Brain pericyte (primary cell): Measurements from ENCODE around the gene CST9L.
"Not testable (repeated sequence)": the region's sequence is repeated elsewhere in the genome, so short reads cannot be mapped to it uniquely, and the experiment has no call there.

Experiments
- DNase-seq: peaks from one replicate; pipeline ENCODE4 v3.0.0-alpha.2; 2012; ENCODE audit warnings: low read depth, low spot score

Gene CST9L

DNA sequence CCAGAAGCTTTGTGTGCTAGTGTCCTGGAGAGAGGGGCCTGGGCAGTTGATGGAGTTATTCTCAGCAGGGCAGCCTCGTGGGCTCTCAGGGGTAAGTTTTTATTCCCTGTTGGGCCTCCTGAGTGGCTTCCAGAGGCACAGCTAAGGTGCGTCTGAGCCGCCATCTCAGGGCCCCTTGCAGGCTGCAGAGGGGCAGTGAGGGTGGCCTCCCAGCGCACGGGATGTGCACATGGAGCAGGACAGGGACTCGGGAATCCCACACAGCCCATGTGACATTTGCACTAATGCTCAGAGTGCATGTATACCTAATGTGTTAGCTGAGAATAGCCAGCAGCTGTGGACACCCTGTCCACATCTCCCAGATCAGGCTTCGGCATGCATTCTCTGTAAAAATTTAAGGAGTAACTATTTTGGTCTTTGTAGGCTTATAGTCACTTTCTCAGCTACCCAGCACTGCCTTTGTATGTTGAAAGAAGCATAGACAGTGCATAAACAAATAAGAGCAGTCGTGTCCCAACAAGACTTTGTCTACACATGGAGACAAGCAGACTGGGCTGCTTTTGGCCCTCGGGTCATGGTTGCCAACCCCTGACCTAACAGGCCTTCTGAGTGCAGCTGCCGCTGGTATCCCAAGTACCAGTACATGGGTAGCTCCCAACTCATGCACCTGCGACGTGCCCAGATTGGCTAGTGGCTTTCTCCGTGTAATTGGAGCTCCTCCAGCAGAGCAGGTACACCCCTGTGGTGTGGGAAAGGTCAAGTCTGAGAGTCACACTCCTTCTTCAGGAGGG, 18.6 kb upstream of the CST9L start:
- no peak for DNase-seq

DNA sequence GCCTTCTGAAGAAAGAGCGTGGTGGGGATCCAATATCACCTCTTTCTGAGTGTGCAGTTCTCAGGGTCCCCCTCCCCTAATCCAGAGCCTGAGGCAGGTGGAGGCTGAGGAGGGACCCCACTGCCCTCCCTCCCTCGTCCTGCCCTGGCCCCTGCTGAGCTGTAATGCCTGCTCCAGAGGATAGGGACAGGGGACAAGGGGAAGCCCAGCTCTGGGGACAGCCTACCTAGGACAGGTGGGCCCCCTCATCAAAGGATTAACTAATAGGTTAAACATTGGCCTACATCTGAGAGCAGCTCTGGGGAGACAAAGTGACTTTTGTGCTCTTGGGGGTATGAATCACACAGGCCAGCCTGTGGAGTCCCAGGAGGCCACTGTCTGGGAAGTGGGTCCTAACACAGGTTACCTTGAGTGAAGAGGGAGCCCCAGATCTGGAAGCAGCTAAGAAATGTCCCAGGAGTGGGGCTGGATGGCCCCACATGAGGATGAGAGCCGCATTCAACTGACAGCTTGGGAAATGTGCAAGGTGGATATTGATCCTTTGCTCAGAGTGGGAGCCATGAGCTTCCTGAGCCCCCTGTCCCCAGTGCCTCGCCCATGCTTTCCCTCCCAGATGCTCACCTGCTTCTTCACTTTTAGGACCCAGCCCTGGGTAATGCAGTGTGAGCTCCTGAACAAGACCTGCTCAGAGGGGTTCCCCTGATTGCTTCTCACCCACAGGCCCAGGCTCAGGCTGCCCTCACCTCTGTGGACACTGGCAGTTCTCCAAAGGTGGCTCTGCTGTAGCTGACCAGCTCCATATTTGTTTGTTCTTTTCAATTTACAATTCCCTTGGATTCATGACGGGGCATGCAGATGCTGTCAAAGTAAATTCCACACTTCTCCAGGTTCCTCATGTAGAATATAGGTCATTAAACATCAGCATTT, 17.8 kb upstream of the CST9L start:
- DNase-seq, result no peak

- no peak for DNase-seq
Measured at GRCh38 chr20:23585449-23585807, 17.1 kb upstream of the CST9L start.

DNA sequence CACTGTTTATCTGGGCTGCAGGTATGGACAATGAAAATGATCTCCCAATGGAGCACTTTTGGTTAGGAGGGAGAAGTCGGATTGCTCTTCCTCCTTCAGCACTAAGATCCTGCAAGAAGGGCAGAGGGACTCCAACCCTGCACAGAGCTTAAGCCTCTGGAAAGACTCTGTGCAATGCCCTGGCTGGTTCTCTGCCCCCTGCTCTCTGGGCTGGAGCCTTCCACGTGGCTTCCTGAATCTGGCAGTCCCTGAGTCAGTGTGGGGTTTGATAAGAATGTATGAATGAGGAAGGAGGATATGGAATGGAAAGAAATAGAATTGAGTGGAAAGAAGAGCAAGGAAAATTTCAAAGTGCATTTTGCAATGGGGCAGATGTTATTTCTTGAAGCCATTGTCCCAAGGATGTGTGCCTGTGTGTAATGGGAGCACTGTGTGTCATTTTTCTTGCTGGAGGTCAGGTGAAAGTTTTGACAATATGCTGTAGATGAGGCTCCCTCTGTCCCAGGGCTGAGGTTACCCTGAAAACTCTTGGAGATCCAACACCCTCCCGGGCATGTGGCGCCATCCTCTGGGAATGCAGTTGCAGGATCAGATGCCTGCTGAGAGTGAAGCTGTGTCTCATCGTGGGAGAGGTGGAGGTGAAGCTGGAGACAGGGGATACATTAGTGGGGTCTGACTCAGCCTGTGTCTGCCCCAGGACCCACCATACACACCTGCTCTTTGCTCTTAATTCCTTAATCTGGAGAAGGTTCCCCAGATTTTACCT, 16.3 kb upstream of the CST9L start:
- no peak for DNase-seq

DNA sequence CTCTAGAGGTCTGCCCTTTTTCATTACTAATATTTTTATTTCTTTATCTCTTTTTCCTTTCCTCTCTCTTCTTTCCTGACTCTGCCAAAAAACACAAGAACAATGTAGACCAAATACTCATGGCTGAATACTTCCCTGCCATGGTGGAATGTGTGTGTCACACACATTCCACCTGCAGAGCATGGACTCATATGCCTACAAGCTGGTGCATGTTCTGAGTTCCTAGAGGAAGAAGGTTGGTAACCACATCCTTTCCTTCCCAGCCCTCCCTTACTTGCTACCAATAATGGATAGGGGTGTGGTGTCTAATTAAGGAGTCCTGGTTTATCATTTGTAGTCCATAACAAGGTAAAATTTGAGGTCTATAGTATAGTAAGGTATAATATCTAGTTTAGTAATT, 15.2 kb upstream of the CST9L start:
- DNase-seq, result no peak

DNA sequence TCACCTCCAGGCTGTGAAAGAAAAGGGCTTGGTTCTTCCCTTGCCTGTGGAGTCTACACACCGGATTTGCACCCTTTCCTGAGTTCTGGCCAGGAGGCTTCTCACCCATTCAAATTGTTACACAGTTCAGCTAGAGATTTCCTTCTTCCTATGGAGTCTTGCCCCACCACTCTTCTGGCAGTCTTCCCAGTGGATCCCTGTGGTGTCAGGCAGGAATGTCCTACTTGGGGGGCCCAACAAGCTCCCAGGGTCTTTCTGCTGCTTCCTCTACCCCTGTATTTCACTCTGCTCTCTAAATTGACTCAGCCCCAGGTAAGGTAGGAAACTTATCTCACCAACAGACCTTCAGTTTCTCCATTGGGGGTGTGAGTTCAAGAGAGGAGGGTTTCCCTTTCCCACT, 14.0 kb upstream of the CST9L start:
- DNase-seq, result no peak

DNA sequence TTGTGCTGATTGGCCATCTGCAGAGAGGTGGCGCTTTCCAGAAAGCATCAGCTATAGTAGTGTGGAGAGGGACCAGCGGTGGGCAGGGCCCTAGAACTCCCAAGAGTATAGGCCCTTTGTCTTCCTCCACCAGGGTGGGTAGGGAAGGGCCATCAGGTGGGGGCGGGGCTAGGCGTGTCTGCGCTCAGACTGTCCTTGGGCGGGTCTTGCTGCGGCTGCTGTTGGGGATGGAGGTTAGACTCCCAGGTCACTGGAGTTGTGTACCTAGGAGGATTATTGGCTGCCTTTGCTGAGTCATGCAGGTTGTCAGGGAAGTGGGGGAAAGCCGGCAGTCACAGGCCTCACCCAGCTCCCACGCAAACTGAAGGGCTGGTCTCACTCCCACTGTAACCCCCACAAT, 13.5 kb upstream of the CST9L start:
- DNase-seq, result not testable (repeated sequence)

- DNase-seq, result no peak
Measured at GRCh38 chr20:23574977-23575376, 6.7 kb upstream of the CST9L start.

GRCh38 chr20:23570178-23570760, 2.0 kb upstream of the CST9L start:
- no peak for DNase-seq

GRCh38 chr20:23569570-23569969, 1.3 kb upstream of the CST9L start:
- no peak for DNase-seq

GRCh38 chr20:23568971-23569330, 667 bp upstream of the CST9L start:
- DNase-seq, result no peak

GRCh38 chr20:23566199-23566932, 1.9 kb downstream of the CST9L start:
- no peak for DNase-seq

DNA sequence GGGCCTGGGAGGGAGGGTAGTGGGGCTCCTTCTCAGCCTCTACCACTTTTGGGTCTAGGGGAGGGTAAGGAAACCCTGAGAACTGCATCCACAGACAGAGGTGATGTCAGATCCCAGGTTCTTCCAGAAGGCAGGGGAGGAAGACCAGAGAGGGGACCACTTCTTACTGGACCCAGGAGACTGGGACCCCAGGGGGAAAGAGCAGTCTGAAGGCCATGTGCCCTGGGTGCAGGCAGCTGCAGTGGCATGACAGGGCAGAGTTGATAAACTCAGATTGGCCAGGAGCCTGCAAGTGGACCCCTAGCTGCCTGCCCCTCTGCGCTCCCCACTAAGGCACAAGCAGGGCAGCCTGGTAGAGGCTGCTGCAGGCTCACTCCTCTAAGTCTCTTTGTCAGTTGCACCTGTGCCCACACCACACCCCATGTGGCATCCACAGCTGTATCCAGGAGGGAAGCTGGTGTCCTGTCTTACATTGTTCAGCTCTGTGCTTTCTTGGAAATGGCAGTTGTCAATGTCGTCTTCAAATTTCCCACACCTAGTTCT, 2.7 kb downstream of the CST9L start:
- no peak for DNase-seq

DNA sequence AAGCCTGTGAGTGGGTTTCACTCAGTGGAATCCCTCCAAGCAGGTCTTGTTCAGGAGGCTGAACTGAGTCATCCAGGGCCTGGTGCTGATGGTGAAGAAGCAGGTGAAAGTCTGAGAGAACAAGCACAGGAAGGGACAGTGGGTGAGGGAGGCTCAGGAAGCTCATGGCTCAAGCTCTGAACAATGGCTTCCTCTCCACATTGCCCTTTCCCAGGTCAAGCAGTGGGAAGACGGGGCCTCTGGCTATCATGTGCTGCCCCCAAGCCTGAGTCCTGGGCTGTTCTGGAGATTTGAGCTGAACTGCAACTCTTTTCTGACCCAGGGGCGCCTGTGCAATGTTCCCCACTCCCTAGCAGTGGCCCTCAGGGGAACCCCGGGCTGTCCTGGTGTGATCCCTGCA, 3.4 kb downstream of the CST9L start:
- no peak for DNase-seq

- no peak for DNase-seq
Measured at GRCh38 chr20:23562721-23563342, 5.5 kb downstream of the CST9L start.

DNA sequence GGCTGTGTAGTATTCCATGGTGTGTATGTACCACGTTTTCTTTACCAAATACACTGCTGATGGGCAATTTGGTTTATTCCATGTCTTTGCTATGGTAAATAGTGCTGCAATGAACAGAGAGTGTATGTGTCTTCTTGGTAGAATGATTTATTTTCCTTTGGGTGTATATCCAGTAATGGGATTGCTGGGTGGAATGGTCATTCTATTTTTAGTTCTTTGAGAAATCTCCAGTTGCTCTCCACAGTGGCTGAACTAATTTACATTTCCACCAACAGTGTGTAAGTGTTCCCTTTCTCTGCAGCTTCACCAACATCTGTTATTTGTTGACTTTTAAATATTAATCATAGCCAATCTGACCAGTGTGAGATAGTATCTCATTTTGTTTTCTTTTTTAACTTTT, 13.9 kb downstream of the CST9L start:
- DNase-seq, result no peak

- no peak for DNase-seq
Measured at GRCh38 chr20:23551786-23552185, 16.5 kb downstream of the CST9L start.

DNA sequence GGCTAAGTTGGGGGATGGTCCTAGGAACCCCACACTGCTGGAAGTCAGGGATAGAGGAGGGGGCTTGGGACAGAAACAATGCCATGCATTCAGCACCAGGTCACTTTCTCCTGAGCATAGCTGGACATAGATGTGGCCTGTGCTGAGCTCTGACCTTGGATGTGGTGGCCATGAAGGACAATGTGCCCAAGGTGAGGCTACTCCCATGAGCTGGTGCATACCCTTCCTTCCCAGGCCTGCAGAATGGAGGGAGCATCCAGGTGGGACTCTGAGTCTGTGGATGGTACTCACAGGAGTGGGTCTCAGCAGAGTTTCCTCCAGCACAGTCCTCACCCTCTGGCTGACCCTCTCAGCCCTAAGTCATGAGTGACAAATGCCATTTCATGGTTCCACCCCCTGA, 16.9 kb downstream of the CST9L start:
- no peak for DNase-seq

- DNase-seq, result no peak
Measured at GRCh38 chr20:23550227-23550626, 18.1 kb downstream of the CST9L start.

GRCh38 chr20:23548408-23548807, 19.9 kb downstream of the CST9L start:
- no peak for DNase-seq
